Fibroblast of peridontal ligament (primary cell): Measurements from ENCODE around the gene LPAR3.

ENCODE experiments used
- DNase-seq: peaks from one replicate; pipeline ENCODE4 v3.0.0-alpha.2; 2010; ENCODE audit errors: extremely low read depth

The LPAR3 gene

DNA sequence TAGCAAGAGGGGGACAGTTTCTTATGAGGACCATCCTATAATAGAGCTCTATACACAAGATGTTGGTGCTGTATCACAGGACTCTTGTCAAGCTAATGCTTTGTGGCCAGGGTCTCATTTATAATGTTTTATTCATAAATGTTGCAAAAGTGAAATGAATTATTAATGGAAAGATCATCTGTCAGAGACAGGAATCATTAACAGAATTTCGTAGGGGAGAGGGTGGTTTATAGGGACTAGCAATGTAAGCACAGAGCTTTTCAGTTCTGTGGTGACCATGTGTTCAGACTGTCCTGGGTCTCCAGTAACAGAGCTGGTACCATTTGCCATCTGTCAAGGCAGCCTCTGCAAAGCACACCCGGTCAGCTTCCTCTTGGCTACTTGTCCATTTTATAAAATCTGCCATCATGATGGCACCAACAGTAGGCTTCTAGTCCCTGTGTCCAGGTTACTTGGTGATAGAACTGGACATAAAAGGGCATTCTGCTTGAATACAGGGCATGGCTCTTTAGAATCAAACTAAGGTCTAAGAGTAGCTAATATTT is 36.2 kb downstream of the LPAR3 start:
- DNase-seq, result no peak

DNA sequence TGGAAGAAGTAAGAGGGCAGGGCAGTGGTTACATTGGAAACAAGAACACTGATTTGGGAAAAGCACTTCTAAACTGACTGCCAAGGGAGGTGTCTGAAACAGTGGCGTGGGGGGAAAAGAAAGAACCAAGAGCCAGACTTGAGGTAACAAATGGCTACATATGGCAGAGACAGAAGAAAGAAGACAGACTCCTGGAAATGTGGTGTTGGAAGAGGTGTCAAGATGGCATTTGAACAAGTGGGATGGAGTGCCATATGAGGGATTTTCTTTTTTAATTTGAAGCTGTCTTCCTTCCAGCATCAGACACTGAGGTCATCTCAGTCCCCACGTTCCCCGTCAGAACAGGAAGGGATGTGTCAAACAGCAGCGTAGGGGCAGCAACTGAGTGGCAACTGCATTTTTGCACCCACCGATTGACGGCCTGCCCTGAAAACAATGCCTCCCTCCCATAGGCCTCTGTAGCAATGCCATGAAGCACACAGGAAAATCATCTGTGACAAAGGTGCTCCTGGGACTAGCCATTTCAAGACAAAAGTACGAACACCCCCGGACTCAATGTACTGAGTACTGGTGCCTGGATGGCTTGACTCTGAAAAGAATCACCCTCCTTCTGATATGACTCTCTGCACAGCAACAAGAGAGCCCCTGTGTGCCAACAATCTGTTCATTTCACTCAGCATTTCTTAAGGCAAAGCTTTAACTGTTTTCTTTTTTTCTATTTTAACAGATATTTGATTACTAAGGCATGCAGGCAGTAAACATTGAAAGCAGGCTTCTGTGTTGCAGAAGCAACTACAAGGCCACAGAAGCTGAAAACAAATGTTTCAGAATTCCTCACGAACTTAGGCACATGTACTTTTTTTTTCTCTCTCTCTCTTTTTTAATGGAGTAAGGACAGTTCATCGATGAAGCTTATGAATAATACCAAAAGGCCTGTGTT is 37.0 kb downstream of the LPAR3 start:
- DNase-seq, result peak; percentile 54

DNA sequence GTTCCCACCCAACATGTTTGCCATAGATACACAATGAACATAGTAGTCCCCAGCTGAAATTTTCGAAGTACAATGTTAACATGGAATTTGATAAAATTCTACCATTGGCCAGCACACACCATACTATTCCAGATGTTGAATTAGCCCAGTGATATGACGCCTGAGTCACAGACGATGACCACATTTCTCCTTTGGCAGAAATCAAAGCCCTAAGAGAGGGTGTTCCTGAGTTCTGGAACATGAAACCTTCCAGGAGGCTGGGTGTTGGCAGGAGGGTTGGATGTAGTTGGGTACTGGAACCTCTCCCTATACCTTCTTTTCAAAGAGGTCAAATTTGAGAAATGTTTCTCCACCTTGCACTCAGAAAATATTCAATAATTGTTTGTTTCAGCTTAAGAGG is 37.8 kb downstream of the LPAR3 start:
- DNase-seq, result peak; percentile 72

GRCh38 chr1:84853741-84854721 is 39.0 kb downstream of the LPAR3 start:
- DNase-seq, result peak; percentile 43

DNA sequence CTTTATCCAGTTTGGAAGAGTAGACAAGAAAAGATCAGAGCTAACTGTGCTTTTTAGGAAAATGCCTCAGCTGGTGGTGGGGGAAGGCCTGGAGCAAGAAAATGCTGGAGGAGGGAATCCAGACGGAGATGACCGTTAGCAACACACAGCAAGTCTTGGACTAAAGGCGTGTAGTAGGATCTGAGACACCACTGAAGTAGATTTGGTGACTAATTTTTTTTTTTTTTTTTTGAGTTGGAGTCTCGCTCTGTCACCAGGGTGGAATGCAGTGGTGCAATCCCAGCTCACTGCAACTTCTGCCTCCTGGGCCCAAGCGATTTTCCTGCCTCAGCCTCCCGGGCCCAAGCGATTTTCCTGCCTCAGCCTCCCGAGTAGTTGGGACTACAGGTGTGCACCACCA is 41.2 kb downstream of the LPAR3 start:
- DNase-seq, result peak; percentile 90

DNA sequence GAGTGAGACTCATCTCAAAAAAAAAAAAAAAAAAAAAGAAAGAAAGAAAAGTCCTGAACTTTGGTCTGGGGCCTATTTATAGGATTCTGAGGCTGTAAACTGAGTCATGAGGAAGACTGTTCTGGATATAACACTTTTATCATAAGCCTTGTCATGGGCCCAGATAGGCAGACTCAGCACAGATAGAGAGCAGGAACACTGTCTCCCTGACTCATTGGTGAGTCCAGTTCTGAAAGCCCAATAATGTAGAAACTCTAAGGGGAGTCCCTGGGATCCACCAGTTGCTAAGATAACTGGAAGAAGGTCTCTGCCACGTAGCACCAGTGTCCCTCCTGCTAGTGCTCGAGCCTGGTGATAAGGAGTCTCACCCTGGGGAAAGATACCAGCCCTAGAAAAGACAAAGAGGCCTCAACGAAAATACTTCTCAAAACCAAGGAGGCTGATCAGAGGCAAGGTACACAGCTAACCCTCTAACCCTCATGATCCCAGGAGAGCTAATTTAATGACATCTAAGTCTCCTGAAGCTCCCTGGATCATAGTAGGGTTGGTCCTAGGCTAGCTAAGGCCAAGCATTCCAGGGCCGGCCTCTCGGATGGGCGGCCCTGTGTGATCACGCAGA is 43.5 kb downstream of the LPAR3 start:
- DNase-seq, result no peak

DNA sequence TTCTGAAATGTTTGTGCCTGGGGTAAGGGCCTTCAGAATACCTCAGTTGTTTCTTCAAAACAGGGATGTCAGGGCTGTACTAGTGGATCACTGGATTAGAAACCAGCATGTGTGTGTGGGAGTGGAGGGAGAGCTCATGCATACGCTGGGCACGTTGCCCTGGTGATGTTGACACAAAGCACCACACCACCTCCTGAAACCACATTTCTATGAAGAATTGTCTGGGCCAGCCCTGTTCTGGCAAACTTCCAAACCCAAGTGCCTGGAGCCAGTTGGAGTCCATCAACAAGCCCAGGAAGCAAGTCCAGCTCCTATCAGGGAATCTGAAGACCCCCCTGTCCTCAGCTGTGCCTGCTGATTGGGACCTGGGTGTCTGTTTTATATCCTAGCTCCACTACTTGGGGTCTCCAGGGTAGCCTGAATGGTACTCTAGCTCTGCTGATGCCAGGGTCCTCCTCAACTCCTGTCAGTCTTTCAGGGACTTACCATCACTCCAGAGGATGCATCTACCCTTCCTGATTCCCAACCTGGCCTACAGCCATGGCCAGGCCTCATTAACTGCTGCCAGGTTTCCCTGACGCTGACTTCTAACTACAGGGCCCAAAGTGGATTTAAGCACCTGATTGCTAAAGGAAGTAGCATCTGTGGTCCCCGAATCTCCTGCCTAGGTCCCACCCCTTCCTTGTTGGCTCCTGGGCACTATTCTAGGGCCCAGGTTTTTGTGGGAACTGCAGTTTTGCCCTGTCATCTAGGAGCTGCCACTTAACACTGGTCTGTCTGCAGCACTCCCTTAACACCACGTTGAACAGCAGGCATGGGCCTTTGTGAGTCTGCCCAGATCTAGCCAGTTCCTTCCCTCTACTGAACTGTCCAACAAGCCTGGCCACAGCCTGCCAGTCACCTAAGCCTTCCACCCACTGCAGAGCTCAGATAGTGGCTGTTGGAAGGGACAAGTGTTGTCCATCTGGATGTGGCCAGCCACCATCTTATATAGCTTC is 45.5 kb downstream of the LPAR3 start:
- peak; percentile 98 for DNase-seq

DNA sequence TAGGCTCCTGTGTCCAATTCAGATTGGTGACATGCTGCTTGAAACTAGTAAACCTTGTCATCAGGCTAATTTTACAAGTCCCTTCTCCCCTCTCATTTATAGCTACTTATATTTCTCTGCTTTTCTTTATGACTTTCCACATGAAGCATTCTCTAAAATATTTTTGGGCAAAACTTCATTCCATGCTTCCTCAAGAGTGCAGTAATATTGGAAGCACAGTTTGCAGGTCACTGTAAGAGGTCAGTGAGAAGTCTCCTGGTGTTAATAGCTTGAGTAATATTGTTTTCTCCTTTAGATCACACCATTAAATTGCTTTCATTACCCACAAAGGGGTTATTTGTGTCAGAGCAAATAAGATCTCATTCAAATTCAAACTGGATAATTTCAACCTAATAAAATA is 46.6 kb downstream of the LPAR3 start:
- no peak for DNase-seq

DNA sequence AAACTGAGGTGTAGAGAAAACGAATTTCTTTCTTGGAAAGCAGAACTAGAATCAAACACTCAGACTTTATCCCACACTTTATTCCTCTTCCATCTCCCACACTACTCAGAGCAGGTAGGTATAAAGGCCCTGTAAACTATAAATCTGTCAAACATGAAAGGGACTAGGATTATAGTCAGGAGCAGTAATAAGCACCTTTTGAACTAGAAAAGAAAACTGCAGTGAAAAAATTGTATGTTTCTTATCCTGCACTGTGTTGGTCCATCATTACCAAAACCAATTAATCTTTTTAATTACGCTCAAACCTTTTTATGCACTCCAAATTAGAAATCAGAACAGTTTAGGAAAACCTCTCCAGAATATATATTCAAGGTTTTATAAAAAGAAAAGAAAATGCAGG is 47.6 kb downstream of the LPAR3 start:
- no peak for DNase-seq

GRCh38 chr1:84844094-84844493 is 48.9 kb downstream of the LPAR3 start:
- no peak for DNase-seq

GRCh38 chr1:84842748-84843231 is 50.2 kb downstream of the LPAR3 start:
- DNase-seq, result peak; percentile 54

- no peak for DNase-seq
Observed at GRCh38 chr1:84841971-84842370, 51.0 kb downstream of the LPAR3 start.

GRCh38 chr1:84840346-84840745 is 52.7 kb downstream of the LPAR3 start:
- peak; percentile 35 for DNase-seq

DNA sequence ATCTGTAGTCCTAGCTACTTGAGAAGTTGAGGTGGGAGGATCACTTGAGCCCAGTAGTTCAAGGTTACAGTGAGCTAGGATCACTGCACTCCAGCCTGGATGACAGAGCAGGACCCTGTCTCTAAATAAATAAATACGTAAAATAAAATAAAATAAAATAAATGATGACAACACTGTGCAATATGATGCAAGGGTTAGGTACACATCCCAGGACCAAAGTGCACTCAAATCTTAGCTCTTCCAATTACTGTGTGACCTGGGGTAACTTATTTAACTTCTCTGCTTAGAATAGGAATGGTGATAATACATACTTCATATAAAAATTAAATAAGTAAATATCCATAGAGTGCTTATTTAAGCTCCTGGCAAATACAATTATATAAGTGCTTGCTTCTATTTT is 53.5 kb downstream of the LPAR3 start:
- DNase-seq, result no peak

DNA sequence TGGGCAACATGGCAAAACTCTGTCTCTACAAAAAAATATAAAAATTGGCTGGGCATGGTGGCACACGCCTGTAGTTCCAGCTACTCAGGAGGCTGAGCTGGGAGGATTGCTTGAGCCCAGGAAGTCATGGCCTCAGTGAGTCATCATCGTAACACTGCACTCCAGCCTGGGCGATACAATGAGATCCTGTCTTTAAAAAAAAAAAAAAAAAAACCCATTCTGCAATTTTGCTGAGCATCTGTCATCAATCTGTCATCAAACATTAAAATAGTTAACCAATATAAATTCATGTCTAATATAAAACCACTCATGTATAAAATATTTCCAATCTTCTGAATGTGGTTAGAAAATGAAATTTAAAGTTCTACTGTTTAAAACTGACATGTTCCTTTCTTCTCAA is 56.9 kb downstream of the LPAR3 start:
- DNase-seq, result no peak

- DNase-seq, result no peak
Observed at GRCh38 chr1:84835169-84835568, 57.8 kb downstream of the LPAR3 start.

DNA sequence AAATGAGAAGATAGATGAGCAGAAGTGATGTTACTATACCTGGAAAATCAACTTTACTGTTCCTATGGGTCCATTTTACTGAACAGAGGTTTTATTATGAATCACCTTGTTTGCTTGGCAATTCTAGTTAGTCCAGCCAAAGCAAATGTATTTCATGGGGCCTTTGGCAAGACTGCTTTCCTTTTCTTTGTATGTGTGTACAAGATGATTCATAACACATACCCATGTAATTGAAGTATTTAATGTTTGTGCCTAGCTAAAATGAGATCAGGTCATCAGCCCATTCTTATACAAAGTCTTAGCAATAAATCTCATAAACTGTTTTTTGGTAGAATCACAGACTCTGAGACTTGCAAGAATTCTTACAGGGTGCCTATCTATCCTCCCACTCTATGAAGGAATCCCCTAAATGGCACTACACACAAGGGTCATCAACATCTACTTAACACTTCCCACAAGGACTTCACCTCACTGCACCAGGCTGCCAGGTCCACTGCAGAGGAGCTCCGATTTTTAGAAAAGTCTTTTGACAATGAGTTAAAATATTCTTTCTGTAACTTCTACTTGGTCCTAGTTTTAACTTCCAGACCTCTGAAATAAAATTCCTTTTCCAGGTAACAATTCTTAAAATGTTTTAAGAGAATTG is 58.5 kb downstream of the LPAR3 start:
- DNase-seq, result peak; percentile 85

- DNase-seq, result no peak
Observed at GRCh38 chr1:84833194-84833593, 59.8 kb downstream of the LPAR3 start.

DNA sequence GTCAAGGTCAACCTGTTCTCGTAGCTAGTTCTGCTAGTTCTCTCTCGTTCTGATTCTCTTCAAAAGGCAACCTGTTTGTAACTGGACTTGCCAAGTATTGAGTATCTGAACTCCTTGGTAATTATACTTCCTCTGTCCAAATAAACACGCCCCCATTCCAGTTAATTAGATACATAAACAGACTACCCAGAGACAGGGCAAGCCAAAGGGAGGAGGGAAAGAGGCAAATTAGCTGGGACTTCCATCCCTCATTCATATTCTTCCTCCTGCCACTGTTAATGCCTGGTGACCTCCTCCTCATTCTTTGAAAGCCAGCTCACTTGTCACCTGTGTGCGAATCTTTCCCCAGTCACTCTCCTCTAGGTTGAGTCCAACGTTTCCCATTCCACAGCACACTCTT is 62.9 kb downstream of the LPAR3 start:
- no peak for DNase-seq

DNA sequence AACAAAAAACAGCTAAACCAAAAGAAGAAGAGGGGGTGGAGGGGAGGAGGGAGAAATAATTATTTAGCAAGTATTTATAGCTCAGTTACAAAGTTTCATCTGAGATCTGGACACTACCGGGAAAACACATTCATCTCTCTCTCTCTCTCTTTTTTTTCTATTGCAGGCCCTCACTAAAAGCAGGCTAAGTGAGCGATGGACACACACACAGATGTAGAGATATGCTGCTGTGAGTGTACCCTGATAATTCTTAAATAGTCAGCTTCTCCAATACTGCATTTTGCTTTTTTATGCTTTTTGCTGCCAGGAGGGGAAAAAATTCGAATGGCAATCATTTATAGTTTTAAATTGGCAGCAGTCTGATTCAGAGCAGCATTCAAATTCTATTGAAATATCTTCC is 65.0 kb downstream of the LPAR3 start:
- DNase-seq, result no peak
